Measurements from ENCODE around the gene FAM200B.

DNA sequence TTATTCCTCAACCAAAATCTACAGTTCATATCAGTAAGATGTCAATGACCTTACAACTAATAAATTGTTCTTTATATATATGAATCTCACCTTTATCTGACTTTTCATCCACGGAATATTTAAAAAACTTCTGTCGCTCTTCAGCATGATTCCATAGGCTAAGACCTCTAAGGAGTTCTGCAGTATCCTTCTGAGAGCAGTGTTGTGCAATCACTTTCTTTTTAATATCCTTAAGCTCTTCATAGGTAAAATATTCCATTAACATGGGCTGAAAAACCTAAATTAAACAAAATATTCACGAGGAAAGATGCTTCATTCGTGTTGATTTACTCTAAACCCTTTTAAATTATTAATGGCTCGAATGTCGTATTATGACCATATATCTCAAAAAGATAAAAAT is 43.2 kb upstream of the FAM200B start:
- TF ChIP-seq, protein P1, sequence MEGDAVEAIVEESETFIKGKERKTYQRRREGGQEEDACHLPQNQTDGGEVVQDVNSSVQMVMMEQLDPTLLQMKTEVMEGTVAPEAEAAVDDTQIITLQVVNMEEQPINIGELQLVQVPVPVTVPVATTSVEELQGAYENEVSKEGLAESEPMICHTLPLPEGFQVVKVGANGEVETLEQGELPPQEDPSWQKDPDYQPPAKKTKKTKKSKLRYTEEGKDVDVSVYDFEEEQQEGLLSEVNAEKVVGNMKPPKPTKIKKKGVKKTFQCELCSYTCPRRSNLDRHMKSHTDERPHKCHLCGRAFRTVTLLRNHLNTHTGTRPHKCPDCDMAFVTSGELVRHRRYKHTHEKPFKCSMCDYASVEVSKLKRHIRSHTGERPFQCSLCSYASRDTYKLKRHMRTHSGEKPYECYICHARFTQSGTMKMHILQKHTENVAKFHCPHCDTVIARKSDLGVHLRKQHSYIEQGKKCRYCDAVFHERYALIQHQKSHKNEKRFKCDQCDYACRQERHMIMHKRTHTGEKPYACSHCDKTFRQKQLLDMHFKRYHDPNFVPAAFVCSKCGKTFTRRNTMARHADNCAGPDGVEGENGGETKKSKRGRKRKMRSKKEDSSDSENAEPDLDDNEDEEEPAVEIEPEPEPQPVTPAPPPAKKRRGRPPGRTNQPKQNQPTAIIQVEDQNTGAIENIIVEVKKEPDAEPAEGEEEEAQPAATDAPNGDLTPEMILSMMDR (IDR thresholded peaks at IDR 0.05; ENCODE audit: low read depth, low read length, missing input control): no peak
- no peak for TF ChIP-seq TAF1 (conservative IDR thresholded peaks at IDR 0.05)
- TF ChIP-seq SP1 (IDR thresholded peaks at IDR 0.05): no peak
- no peak for TF ChIP-seq HNF4G (IDR thresholded peaks at IDR 0.05)
- TF ChIP-seq, protein P2, sequence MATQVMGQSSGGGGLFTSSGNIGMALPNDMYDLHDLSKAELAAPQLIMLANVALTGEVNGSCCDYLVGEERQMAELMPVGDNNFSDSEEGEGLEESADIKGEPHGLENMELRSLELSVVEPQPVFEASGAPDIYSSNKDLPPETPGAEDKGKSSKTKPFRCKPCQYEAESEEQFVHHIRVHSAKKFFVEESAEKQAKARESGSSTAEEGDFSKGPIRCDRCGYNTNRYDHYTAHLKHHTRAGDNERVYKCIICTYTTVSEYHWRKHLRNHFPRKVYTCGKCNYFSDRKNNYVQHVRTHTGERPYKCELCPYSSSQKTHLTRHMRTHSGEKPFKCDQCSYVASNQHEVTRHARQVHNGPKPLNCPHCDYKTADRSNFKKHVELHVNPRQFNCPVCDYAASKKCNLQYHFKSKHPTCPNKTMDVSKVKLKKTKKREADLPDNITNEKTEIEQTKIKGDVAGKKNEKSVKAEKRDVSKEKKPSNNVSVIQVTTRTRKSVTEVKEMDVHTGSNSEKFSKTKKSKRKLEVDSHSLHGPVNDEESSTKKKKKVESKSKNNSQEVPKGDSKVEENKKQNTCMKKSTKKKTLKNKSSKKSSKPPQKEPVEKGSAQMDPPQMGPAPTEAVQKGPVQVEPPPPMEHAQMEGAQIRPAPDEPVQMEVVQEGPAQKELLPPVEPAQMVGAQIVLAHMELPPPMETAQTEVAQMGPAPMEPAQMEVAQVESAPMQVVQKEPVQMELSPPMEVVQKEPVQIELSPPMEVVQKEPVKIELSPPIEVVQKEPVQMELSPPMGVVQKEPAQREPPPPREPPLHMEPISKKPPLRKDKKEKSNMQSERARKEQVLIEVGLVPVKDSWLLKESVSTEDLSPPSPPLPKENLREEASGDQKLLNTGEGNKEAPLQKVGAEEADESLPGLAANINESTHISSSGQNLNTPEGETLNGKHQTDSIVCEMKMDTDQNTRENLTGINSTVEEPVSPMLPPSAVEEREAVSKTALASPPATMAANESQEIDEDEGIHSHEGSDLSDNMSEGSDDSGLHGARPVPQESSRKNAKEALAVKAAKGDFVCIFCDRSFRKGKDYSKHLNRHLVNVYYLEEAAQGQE (IDR thresholded peaks at IDR 0.05): no peak
- no peak for TF ChIP-seq RXRA (IDR thresholded peaks at IDR 0.05)
- TF ChIP-seq GABPA (IDR thresholded peaks at IDR 0.05 in 1 of 2, conservative IDR thresholded peaks at IDR 0.05 in 1 of 2): no peak
